Mucosa of gallbladder (tissue), 1 donor: Measurements from ENCODE around the gene TRERF1. TPM values are rescaled to one million over a fixed set of nuclear protein-coding genes. Genes with fewer than 3 reads are reported as not detected.

ENCODE experiments used
- DNase-seq: peaks from one replicate; pipeline ENCODE4 v3.0.0-alpha.2; 2020; ENCODE audit warnings: low spot score
- total RNA-seq: library from RNA; stranded (reverse); gene quantifications from one replicate; pipeline ENCODE4 v1.2.1, GENCODE V29; 2021
- donor health status: DM: no; HTN: no; CAD: no.

The TRERF1 gene
- total RNA-seq, 1 donor from 2014 or later: 7.7 TPM

DNA sequence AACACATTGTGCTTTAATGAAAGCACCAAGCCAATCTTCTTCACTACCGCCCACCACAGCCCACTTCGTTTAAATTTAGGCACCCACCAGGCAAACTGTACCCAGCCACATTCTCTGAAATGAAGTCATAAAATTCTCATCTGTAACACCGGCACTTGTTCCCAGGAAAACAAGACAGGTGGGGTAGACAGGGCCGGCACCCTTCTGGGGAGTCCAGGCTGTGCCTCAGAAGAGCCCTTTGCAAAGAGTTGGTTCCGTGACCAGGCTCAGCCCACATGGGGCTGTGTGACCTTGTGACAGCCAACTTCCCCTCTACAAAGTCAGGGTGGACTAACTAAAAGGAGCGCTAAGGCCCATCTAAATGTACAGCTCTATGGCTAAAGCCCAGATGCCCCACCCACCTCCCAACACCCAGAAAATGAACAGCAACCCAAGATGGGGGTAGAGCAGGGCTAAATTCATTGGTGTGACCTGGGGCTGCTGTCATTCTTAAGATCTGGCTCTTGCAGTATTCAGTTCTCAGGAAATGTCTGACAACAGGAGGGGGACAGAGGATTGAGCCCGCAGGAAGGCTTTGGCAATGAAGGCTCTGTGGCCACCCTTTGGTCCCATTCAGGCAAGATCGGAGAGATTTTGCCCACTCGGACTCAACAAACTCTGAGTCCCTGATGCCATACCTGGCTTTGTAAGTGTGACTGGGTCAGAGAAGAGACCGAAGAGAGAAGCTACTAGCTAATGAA is 56.7 kb downstream of the TRERF1 start:
- DNase-seq: no peak

DNA sequence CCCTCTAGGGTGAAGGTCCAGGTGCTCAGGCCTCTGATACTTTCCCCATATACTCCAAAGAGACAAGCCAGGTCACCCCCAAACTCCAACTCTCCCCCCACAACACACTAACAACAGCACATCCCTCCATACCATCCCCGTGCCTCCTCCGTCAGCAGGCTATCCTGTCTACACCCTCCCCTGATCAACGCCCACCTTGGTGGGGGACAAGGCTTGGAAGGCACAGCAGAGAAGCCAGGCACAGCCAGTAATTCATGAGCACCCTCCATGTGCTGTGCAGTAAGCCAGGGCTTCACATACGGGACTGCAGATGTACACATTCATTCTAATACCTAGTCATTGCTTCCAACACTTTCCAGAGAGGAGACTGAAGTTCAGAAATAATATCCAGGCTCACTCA is 57.6 kb downstream of the TRERF1 start:
- no peak for DNase-seq

DNA sequence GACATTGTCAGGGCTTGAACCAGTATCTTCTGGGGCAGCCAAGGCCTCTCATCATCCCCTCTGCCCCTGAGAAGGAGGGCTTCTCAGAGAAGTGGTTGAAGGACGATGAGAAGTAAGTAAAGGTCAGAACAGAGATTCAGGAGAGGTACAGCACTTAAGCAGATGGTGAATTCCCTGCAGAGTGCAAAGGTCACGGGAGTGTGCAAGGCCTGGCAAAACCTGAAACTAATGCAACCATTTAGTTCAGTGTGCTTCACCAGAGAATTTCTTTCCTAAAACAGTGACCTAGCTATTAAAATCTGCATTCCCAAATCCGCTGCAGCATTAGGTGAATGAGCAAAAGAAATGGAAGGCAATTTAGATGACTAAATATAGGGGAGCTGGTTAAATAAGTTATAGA is 58.4 kb downstream of the TRERF1 start:
- no peak for DNase-seq

DNA sequence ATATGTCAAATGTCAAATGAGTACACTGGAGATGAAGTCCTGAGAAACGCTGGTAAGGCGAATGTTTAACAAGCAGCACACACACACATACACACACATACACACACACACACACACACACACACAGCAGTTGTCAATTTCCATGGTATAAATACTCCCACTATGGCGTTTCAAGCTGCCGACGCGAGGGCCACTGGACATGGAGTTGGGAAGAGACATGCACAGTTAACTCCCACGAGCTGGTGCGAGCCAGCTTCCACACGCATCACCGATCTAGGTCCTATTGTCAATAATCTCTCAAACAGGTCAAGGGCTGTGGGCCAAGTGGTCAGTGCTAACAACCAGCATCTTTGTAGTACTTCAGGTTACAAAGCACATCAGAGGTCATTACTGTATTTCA is 58.9 kb downstream of the TRERF1 start:
- DNase-seq: no peak

DNA sequence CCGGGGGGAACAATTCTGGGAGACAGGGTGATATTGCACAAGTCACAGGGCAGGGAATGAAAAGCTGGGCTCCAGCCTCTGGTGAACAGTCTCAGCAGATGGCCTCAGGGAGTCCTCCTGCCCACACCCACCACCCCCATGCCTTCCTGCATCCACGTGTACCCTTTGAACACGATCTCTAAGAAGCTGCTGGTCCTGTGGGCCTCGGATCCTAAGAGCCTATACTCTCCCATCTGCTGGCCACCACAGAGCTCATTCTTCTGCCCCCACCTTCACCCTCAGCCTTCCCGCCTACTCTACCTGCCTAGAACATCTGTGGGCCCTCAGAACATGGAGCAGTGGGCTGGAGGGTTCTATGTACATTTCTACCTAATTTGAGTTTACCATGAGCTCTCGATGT is 60.3 kb downstream of the TRERF1 start:
- no peak for DNase-seq

DNA sequence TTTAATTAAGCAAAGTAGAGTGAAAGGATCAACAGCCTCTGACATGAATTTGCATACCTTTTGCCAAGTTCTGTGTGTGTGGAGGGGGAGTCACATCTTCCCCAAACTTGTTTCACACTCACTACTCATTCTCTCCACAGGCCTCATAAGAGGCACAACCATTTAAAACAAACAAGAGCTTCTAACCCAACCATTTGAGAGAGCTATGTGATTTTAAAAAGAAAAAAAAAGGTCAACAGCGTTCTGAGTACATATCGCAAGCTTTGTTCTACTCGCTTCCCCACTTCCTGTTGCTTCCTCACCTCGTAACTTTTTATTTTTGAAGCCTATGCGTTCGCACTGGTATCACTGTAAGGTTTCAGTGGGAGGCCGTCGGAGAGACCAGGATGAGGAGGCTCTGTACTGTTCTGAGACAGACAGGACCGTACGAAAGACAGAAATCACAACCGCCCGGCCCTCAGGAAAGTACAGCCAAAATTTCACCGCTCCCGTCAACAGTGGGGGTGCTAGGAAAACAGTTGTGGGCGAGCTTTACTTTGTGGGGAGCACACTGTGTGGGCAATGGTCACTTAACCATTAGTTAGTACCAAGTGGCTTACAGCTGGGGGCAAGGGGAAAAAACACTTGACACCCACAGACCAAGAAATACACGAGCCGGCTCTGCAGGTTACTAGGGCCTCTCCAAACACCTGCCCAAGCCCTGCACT is 61.3 kb downstream of the TRERF1 start:
- DNase-seq: no peak

DNA sequence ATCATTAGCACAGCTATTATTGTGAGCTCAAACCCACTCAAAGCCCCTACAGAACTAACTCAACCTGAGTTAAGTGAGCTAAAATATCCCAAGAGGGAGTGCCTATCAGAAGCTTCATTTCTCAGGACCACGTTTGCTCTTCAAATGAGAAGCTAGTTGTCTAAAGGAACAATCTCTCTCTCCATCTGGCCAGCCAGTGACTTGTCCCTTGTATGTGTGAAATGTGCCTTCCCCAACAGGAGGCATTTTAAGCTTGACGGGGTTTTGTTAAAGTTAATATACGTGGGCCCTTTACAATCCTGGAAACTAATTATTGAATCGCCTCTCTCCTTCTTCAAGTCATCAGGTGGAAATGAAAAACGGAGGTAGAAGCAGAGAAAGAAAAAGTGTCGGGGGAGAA is 62.0 kb downstream of the TRERF1 start:
- no peak for DNase-seq

DNA sequence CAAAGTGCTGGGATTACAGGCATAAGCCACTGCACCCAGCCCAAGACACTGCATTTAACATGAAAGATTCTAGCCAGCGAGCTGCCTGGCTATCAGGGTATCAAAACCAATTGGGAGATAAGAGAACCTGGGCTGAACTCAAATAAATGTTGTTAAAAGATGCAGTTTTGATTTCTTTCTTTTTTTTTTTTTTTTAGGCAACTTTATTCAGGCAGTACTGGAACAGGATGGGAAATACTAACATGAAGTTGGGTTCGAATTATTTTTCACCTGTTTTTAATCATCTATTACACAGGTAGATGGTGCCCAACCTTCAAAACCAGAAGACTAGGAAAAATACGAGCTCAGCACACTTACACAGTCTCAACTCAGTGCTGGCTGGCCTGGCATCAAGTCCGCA is 63.7 kb downstream of the TRERF1 start:
- no peak for DNase-seq

DNA sequence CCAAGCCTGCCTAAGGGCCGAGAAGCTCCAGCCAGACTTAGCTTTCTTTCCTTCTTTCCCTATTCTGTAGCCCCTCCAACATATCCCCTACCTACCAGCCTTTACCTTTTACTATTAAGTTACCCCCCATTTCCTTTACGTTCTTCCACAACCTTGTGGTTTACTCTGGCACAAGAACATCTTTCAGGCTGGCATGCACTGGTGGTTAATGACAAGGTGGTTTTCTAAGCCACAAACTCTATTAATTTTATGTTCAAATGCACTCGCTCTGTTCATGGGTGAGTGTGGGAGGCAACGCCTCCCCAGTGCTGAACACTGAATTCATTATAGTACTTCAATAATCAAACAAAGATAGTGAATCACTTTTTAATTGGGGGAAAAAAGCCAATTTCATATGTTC is 64.4 kb downstream of the TRERF1 start:
- no peak for DNase-seq

DNA sequence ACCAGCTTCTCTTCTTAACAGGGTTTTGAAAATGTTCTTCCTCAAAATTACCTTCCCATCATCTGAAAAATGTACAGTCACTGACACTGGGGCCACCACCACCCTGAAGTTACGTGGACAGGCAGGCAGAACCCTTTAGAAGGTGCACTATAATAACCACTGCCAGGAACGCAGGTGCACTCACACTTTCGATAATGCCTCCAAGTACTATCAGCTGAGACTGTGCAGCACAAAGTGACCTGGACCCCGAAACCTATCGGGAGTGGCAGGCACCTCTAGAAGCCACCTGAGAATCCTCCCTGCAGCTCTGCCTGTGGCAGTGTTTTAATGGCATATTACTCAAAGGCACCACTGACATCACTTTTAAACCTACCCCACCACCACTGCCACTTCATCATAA is 66.4 kb downstream of the TRERF1 start:
- no peak for DNase-seq

DNA sequence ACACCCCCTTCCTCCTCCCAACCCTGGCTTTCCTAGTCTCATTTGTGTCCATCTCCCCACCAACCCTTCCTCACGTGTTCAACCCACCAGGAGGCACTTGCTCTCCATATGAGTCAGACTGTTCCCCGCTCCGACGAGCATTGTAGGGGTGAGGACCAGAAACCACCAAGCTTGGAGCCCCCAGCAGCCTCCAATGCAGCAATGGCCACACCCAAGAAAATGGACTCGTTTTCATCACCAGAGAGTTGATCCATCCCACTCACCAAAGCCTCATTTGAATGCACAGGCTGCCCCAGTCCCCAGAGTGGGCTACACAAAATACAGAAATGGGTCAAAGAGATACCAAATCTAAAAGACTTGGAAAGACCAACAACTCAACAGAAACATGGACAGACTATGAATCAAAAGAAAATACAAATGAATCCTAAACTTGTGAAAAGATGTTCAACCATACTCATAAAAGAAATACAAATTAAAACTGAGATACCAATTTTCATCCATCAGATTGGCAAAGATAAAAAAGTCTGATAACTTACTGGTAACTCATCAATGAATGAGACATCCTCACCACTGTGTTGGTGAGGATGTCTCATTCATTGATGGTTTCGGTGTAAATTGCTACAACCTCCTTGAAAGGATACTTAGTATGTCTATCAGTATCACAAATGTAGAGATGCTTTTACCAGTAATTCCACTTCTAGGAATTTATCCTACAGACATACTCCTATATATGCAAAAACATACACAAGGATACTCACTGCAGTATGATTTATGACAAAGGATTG is 68.1 kb downstream of the TRERF1 start:
- DNase-seq: no peak

DNA sequence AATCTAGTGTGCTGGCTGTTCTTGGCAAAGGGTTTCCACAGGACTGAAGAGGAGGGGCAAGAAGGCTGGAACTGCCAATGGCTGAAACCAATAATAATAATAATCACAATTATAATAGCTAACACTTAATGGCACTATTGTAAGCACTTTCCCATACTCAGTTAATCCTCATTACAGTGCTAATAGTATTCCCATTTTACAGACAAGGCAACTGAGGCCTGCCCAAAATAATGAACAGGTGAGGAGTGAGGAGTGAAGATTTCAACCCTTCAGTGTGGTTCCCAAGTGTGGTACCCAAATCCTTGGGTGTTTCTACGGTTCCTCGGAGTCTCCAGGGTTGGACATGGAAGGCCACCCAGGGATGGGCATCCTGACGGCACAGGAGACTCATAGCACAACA is 69.9 kb downstream of the TRERF1 start:
- no peak for DNase-seq

DNA sequence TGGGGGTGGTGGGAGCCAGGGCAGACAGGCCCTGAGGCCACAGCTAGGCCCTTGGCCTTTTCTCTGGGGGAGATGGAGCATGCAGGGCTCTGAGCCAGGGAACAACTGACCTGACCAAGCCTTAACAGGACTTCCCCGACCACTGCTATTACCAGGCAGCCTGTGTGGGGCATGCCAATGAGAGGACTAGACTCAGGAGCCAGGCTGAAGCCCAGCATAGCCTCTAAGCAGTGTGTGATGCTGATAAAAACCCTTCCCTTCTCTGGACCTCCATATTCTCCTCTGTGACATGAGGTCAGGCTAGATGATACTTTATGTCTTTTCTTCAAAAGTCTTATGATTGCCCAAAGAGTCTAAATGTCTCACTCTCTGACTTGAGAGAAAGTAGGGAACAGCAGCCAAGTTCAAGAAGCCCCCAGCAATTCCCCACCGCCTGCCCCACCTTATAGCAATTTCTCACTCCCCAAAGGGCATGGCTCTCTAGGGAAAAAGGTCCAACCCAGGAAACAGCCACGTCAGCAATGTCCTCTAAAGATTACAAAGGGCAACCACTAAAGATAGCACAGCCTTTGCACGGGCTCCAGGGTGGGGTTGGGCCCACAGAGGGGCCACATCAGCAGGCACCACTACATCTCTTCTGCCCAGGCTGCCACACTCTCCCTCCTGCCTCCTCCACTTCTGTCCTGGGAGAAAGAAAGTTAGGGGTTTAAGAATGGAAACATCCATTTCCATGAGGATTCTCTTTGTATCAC is 71.3 kb downstream of the TRERF1 start:
- DNase-seq: no peak

DNA sequence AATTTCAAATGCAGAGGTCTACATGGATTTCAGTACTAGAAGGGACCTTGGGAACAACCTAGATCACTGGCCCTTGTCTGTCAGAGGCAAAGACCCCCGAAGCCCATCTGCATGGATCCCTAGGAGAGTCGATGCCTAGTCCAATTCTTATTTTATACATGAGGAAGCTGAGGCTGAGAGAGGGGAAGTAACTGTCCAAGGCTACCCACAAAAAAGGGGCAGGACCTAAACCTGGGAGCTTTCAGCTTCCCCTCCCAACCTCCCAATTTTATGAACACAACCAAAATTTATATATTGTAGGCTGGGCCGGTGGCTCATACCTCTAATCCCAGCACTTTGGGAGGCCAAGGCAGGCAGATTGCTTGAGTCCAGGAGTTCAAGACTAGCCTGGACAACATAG is 73.2 kb downstream of the TRERF1 start:
- no peak for DNase-seq

DNA sequence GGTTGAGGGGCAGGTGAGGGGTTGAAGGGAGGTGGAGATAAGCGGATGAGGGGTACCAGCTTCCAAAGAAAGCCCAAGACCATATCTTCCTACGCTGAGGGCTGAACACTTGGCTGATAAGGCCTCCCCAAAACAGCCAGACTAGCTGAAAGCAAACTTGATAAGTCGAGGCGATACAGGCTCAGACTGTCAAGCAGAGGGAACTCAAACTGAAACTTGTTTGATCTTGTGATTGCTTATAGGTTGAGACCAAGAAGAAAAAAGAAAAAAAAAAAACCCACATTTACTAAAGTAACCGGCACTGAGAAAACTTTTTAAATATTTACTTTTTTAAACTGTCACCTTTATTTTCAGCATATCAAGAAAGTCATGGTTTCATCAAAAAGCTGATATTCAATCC is 73.6 kb downstream of the TRERF1 start:
- no peak for DNase-seq

DNA sequence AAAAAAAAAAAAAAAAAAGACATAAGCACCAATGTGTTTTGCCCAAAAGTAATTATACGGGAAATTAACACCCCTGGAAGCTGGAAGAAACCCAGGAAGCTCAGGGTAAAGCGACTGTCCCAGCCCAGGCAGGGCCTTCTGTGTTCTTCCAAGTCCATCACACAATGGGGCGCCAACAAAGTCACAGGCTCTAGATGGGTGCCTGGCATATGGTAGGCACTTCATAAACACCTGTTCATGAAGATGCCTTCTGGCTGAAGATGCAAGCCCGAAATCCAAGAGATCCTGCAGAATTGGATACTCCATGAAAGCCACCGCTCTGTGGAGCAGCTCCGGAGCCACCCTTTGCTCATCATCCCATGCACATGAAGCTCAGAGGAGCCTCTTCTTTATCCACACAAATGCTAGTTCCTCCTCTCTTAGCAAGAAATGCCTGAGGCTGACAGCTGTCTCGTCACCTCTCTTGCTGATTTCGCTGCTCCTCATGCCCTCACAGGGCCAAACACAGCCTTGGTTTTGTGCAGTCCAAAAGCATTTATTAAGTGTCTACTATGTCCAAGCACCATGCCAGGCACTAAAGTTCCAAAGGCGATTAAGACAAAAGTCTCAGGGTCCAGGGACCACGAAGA is 76.6 kb downstream of the TRERF1 start:
- DNase-seq: no peak

DNA sequence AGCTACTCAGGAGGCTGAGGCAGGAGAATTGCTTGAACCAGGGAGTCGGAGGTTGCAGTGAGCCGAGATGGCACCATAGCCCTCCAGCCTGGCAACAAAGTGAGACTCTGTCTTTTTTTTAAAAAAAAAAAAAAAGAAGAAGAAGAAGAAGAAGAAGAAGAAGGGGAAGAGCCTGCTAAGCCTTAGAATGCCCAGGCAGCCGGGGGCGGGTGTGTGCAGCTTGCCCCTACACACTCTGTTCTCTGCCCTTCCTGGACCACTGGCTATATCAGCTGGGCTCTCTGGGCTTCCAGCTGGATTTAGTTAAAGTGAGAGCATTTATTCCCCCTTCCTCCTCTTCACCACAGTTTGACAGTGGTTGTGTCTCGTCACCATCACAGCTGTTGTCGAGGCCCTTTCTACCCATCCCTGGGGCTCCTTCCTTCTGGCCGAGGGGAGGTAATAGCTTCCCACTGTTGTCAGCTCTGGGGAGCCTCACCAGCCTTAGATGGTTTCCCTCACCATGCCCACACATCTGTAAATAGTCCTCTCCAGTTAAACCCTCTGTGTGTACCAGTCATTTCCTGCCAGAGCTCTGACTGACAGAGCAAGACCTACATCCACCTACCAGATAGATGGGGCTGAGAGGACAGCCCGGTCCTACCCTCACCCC is 77.6 kb downstream of the TRERF1 start:
- DNase-seq: no peak

DNA sequence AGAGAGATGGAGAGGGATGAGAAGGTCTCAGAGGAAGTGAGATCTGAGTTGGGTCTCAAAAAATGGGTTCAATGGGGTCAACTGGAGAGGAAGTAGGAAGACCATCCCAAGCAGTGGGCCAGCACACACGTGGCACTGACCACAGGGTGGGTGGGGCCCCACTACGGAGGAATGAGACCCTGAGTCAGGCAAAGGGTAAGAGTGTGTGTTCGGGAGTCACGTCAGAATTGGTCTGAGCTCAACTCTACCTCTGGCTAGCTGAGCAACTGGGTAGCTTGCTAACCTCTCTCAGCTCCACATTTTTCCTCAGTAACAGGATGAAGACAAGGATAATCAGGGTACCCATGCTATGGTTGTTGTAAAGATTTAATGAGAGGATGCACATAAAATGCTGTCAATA is 79.0 kb downstream of the TRERF1 start:
- DNase-seq: no peak

DNA sequence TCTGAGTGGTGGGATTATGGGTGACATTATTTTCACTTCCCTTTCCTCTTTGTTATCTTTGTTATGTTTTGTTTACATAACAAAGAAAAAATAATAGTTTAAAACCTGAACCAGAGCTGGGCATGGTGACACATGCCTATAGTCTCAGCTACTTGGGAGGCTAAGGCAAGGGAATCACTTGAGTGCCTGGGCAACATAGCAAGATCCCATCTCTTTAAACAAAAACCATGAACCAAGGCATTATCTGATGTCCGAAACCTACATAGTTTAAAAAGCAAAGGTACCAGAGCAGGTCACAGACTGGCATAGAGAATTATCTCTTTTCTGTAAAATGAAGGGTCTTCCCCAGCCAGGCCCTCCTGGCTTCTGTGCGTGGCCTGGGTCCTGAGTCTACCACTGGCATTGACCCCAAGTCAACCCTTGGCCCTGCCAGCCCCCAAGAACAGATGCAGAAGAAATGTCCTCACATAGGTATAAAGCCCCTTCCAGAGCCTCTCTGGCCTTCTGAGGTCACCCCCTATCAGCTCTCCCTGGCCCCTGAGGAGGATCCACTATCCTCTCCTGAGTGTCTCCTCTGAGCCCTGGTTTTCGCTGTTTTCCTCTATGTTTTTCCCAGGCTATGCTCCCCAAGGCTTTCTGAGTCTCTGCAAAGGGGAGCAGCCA is 81.3 kb downstream of the TRERF1 start:
- no peak for DNase-seq

DNA sequence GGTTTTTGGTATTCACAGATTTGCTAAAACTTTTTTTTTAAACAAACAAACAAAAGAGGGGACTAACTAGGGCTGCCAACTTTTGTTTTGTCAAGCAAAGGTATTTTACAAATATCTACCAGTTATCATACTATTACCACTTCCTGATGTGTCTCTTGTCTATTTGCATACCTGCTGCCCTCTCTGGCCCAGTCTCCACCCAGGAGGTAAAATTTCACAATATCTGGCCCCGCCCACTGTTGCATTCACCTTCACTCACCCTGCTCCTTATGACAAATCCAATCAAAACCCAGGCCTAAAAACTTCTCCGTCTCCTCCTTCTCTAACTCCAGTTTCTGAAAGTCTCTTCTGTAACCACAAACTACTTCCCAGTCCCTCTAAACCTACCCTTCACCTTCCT is 82.2 kb downstream of the TRERF1 start:
- DNase-seq: no peak

DNA sequence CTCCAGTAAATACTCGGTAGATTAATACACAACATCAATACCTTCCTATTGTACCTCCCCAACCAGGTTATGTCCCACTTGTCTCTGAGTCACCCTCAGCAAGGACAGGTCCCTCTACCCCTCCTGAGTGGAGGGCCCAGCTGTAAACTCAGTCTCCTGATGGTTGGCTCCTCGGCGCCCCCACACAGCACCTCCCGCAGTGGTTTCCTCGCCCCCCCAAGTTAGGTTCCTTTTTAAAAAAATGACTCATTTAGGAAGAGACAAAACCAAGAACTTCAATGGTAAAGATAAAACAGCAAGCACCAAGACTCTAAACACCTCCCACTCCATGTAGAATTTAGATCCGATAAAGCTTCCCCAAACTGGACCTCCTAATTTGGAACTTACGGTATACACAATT is 83.5 kb downstream of the TRERF1 start:
- no peak for DNase-seq
